Stimulated activated CD4-positive, alpha-beta T cell treated with anti-CD3 and anti-CD28 coated beads, TNF-alpha, amount 100 ng/mL, for 48 hours (primary cell): ENCODE results near the gene KLF3.

Experiments
- DNase-seq, 3 donors: peaks; one replicate each; pipeline ENCODE4 v3.0.0-alpha.2; 2020; ENCODE audit warnings: low read depth in 3 of 3

The KLF3 gene

GRCh38 chr4:38673130-38673978 is 9.4 kb downstream of the KLF3 start:
- no peak for DNase-seq

DNA sequence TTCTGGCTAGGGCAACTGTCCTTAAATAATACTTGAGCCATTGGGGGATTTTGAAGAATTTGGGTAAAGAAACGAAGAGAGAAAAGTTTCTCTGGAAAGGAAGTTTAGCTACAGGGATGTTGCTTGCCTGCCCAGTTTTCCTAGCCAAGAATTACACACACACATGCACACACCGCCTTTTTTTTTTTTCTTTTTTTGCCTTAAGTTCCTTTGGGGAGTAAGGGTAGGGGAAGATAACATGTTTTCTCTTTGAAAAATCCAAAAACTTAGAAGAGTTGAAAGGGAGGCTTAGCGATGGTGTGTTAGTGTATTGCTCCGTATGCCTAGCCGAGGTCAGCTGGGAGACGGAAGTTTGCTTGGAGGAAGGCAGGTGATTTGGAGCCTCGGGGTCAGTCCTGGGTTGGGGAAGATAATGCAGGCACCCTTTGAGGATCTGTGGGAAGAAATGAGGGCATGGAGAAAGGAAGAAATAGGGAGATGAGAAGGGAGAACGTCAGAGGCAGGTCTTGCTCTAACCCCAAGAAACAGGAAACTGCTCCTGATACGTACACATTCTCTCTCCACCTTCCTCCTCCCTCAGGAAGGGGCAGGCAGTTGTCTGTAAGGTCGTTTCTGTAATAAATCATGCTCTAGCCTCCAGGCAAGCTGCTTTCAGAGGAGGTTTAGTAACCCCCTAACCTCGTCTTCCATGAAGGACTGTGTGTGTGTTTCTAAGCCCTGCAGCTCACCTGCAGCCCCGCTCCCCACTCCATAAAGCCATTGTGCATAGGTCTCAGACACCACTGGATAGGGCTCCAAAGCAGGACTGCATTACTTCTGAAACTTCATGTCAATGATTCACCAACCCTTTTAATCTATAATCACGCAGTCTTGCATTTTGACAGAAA is 10.5 kb downstream of the KLF3 start:
- DNase-seq = no peak

GRCh38 chr4:38675146-38676121 is 11.4 kb downstream of the KLF3 start:
- DNase-seq = peak; percentile 56 to 80 (median 76)

- no peak for DNase-seq
Observed at GRCh38 chr4:38676986-38677385, 13.0 kb downstream of the KLF3 start.

- DNase-seq = no peak
Observed at GRCh38 chr4:38677441-38677840, 13.4 kb downstream of the KLF3 start.

DNA sequence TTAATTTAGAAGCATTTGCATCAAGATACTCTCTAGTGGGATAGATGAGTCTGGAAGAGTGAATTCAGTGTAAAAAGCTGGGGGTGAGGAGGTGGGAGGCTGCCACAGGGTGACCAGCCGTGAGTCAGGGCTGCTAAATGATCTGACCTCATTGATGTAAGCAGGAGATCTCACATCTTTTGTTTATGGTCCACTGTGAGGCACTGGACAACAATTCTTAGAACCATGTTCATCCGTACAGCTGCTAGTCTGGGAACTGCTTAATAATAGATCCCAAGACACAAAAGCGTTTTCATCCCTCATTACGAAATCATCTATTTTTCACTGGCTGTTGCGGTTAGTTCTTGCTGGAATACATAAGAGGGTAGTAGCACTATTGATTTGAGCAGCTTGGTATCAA is 14.1 kb downstream of the KLF3 start:
- no peak for DNase-seq

GRCh38 chr4:38679921-38680320 is 15.9 kb downstream of the KLF3 start:
- DNase-seq = no peak

DNA sequence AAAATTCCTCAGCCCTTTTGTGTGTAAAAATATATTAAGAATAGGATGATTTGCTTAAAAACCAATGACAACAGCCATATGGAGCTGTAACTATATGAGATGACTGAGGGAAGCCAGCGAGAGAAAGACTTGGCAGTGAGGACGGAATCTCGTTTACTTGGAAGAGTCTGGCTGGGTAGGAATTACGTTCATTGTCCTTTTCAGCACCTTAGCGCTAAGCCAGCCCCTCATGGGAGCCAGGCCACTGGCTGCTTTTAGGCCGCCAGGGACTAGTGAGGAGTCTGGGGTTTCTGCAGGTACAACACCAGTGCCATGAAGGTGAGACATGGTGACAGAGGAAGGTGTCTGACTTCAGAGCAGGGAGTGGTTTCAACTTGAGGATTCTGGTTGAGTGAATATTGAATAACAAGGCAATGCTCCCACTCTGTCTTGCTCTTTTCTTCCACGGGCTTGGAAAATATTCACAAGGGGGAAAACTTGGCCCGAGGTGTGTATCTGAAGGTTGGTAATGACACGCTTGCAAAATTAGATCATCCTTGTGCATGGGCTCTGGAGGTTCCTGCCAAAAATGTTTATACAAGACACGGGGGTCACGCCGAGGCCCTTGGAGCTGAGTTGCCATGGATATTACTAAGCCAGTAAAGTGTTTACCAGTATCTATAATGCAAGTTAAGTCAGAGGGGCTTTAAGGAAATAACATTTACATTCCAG is 17.4 kb downstream of the KLF3 start:
- DNase-seq = no peak

GRCh38 chr4:38682336-38682735 is 18.3 kb downstream of the KLF3 start:
- no peak for DNase-seq

GRCh38 chr4:38683276-38683675 is 19.3 kb downstream of the KLF3 start:
- DNase-seq = no peak

DNA sequence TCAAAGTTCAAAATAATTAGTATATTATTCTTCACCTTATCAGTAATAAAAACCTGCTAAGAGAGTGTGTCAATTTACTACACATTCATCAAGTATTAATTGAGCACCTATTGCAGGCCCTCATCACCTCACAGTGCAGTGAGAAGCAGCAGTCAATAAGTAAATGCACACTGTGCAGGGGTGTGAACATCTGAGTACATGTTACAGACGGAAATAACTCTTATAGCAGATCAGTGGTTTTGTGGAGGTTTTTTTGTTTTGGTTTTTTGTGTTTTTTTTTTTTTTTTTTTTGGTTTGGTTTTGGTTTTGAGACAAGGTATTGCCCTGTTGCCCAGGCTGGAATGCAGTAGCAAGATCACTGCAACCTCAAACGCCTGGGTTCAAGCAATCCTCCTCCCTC is 20.3 kb downstream of the KLF3 start:
- no peak for DNase-seq

DNA sequence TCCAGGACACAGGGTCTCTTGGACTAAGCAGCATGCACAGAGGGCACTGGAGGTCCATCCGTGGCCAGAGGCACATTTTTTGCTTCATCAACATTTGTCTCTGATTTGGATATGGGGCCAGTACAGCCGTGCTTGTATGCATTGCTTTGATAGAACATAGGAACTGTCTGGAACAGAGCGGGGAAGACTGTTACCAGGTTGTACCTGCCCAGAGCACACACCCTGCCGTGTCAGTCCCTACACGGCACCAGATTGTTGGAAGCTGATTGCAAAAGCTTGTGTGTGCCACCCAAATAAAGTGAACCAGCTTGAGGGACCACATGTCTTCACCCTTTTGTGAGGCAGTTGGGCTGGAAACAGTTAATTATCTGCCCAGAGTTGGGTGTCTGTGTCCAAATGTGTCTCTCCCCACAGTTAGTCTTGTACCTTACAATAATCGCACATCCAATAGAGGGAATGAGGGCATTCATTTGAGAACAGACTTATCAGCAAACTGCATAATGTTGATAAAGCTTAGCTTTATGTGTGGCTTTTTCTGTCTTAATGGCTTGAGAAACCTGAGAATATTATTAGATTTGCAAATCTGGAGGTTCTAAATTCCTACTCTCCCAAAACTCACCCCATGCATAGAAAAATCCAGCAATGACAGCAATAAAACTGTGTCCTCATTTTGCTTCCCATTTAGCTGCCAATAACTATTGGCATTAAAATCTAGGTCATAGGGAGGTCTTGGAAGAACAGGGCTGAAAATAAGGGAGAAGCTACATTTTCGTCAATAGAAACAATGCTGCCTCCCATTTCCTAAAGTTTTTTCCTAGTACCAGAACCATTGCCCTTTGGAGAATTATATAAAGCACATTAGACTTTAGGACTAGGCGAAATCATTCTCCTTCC is 21.2 kb downstream of the KLF3 start:
- DNase-seq = no peak

DNA sequence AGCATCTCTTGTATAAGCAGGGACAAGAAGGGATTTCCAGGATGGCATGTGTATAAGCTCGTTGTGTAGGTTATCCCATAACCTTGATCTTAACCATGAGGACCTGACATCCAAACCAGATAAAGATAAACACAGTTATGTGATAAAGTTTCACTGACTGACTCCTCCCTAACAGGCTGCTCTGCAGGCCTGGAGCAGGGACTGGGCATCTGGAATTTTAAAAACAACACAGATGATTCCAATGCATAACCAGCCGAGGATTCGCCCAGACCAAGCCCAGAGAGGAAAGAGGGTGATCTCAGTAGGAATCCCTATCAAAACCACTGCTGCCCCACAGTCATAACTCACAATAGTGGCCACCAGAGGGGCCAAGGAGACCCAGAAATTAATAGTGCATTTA is 22.7 kb downstream of the KLF3 start:
- no peak for DNase-seq

GRCh38 chr4:38687571-38688011 is 23.6 kb downstream of the KLF3 start:
- no peak for DNase-seq

DNA sequence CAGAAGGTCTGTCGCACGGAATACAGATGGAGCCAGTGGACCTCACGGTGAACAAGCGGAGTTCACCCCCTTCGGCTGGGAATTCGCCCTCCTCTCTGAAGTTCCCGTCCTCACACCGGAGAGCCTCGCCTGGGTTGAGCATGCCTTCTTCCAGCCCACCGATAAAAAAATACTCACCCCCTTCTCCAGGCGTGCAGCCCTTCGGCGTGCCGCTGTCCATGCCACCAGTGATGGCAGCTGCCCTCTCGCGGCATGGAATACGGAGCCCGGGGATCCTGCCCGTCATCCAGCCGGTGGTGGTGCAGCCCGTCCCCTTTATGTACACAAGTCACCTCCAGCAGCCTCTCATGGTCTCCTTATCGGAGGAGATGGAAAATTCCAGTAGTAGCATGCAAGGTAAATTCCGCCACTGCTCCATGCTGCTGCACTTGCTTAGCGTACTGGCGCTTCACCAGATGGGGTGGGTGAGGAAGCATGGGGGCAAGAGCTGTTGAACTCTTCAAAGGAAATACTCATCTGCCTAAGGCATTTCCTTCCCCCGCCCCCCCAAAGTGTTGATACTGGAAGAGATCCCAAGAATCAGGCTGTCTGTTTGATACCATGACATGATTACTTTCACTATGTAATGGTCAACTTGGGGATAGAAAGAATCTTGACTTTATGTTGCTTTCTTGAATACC is 24.8 kb downstream of the KLF3 start:
- no peak for DNase-seq

- no peak for DNase-seq
Observed at GRCh38 chr4:38691251-38692008, 27.4 kb downstream of the KLF3 start.

DNA sequence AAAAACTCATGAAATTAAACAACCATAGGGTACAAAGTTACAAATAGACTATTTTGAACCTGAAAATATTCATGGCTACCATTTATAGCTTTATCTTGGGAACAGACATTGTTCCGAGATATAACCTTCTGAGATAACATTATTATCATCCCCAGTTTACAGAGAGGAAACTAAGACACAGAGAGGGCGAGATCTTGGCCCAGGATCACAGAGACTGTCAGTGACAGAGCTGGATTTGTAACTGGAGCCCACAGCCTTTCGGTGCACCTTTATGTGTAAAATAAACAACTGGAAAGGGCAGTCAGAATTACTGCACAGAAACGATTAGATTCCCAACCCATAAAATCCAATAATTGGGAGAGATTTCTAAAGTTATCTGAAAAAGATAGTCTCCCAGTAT is 28.4 kb downstream of the KLF3 start:
- no peak for DNase-seq

DNA sequence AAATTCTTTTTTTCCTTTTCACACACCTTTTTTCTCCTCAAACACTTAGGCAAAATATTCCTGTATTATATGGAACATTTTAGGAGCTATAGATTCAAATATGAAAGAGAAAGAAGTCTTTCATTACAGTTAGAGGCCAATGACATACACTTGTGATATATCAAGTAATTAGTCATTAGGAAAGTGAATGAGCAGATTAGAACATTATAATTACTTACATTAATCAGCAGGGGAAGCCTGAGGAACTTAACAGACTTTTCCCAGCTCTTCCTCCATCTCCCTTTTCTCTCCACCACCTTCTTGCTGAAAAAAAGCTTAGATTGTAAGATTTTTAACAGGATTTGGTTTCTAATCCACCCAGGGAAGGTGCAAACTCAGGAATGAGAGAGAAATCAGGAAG is 29.6 kb downstream of the KLF3 start:
- DNase-seq = no peak

GRCh38 chr4:38694330-38694729 is 30.3 kb downstream of the KLF3 start:
- DNase-seq = no peak
